Metanephros (tissue), 2 donors: ENCODE results near the gene TBC1D19. TPM values are rescaled to one million over a fixed set of nuclear protein-coding genes. Genes with fewer than 3 reads are reported as not detected.

Source experiments
- small RNA-seq: library from RNA; depleted of rRNA; stranded (forward); fragments of <200 nt; gene quantifications from one replicate; pipeline ENCODE3, GENCODE V24; 2014; ENCODE audit warnings: low replicate concordance
- total RNA-seq: library from RNA; depleted of rRNA; stranded (reverse); fragments of >200 nt; gene quantifications from one replicate; pipeline ENCODE4 v1.2.3, GENCODE V29; 2014

The TBC1D19 gene, protein sequence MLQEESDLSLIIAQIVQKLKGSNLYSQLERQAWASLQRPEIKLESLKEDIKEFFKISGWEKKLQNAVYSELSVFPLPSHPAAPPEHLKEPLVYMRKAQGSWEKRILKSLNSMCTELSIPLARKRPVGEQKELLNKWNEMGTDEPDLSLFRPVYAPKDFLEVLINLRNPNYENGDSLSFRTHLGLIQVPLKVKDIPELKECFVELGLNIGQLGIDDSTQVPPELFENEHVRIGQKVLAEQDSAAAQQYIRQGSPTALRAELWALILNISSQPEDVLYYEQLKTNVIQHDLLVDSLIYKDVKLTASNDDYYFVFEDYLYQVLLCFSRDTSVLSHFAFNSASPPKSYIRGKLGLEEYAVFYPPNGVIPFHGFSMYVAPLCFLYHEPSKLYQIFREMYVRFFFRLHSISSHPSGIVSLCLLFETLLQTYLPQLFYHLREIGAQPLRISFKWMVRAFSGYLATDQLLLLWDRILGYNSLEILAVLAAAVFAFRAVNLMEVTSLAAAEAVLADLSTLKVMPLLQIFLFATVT
- total RNA-seq: 38.1 TPM

DNA sequence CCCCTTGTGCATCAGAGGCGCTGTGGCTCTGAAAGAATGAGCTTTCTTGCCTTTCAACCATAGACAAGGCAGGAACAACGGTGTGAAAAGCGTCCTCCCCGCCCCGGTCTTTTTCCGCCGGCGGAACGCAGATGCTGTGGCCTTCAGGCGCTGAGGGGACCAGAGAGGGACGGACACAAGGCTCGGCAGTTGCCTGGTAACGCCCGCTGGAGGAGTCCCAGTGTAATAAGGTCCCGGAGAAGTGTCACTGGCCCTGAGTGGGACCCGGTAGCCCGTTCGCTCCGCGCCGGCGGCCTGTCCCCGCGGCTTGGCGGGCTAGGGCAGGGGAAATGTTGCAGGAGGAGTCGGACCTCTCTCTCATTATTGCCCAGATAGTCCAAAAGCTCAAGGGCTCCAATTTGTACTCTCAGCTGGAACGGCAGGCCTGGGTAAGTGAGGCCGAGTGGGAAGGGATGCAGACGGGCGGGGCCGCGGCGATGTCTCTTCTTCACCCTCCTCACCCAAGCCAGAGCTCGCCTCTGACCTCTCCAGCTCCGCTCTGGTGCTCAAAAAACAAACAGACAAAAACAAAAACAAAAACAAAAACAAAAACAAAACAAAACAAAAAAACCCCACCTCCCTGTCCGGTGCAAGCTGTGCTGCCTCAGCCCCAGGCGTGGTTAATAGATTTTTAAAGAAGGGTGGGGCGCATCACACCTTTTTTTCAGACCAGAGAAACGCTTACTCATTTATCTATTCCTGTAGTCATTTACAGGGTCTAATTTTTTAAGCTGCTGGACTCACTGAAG, at the start of gene TBC1D19:
TSS of gene TBC1D19 (plus strand) at position 220 of the 788 bp plus-strand sequence. CDS start at position 330, 110 bp downstream.

Small RNA genes lying within 50 kb of the gene (small RNA-seq; reads per million reads assigned to genes)
- not detected for gene RF00284

Other genes starting within 250 kb of the TBC1D19 start
- gene CCKAR, start 93.6 kb upstream of the TBC1D19 start, total RNA-seq: 0.12 TPM